Measurements from ENCODE around the gene MGARP.
"Not testable (repeated sequence)": the region's sequence is repeated elsewhere in the genome, so short reads cannot be mapped to it uniquely, and the experiment has no call there.

Gene MGARP

DNA sequence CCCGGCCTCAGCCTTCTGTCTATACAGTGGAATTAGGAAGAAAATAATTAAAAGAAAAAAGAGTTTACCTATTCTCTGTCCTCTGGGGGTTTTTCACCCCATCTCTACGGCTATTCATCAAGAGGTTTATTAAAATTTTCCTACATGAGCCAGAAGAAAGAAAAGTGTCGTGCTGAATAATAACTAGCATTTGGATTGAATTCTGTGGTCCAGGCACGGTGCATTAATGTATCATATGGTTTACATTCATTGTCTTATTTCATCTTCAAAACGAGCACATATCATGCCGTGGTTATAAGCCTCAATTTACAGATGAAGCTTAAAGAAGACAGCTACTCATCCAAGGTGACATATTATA is 15.9 kb upstream of the MGARP start:
- DNase-seq (ENCODE audit: low read depth in 2 of 2, low spot score in 1 of 2), result no peak

DNA sequence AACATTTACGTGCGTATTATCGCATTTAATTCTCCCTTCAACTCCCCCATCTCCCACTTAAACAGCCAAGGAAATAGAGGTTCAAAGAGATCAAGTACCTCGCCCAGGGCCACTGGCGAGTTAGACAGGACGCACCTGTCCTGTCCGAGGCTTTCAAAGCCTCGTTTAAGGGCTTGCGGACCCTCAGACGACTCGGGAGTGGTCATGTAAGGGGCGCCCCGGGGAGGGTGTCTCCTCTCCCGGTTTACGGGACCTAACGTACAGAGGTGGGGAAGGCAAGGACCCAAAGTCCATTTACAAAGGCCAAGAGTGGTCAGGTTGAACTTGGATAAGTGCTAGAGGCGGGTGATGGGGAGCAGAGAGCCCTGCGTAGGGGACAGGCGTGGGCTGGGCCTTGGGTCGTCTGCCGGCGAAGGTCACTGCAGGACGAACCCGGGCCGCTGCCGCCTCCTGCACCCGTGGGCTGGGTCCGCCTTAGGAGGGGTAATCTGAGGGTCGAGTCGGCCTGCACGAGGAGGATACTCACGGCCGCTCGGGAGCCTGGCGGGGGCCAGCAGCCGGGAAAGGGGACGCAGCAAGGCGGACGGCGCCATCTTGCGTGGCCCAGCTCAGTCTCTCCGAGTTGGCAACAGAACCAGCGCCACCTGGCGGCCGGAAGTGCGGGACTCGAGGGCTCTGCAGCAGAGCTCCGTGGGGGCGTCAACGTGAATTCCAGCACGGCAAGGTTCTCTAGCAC is 15.3 kb upstream of the MGARP start:
- peak; percentile 93 to 99 for DNase-seq (ENCODE audit: low read depth in 2 of 2, low spot score in 1 of 2)

DNA sequence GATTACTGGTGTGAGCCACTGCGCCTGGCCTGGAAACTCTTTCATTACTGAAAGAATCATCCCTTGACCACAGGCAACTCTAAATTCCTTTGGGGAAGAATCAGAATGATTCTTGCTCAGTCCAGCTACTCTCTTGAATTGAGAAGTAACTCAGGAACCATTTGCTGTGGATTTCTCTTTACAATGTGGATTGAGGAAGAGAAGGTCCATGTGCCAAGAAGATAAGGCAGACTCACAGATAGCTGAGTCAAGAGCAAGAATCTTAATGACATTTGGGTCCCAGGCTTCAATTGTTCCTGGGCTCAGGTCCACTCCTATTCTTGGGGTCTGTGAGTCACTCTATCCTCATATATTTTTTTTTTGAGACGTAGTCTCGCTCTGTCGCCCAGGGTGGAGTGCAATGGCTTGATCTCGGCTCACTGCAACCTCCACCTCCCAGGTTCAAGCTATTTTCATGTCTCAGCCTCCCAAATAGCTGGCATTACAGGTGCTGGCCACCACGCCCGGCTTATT is 6.2 kb upstream of the MGARP start:
- DNase-seq (ENCODE audit: low read depth in 2 of 2, low spot score in 1 of 2), result no peak

DNA sequence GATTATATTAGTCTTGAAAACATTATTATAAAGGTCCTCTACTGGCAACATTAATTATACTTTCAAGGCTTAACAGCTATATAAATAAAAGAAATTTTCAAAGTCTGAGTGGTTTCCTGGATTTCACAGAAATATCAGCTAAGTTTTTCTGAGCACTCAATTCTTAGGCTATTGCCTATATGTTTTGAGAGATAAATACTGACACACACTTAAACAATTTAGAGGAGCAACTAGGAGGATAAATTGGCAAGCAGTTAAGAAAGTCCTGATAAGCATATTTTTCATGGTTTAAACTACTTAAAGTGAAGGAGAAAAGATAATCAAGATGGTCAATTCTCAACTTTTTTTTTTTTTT is 2.7 kb upstream of the MGARP start:
- no peak for DNase-seq (ENCODE audit: low read depth in 2 of 2, low spot score in 1 of 2)

DNA sequence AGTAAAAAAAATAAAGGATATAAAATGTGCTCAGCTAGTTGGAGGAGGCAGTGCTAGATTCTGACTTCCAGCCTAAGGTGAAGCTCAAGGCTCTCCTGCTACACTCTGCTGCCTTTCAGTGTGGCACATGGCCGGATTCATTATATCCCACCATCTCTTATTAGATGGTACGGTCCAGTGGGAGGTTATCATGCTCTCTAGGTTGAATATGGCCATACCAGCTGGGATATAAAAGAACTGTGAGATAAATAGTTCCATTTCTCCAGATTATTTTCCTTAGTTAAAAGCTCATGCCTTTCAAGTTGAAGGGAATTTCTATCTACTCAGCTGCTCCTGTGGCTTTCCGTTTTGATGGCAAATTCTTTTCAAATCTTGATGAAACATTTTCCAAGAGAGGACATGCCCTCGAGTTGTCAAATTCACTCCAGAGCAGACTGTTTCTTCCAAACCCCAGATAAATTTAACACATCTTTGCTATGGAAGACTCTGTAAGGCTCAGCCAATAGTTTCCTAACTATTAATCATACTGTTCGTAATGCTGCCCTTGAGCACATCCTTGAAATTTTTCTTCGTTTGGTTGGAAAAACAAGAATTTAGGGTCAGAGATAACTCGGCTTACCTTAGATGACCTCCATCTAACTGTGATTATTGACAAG is 2.2 kb upstream of the MGARP start:
- DNase-seq (ENCODE audit: low read depth in 2 of 2, low spot score in 1 of 2), result no peak

DNA sequence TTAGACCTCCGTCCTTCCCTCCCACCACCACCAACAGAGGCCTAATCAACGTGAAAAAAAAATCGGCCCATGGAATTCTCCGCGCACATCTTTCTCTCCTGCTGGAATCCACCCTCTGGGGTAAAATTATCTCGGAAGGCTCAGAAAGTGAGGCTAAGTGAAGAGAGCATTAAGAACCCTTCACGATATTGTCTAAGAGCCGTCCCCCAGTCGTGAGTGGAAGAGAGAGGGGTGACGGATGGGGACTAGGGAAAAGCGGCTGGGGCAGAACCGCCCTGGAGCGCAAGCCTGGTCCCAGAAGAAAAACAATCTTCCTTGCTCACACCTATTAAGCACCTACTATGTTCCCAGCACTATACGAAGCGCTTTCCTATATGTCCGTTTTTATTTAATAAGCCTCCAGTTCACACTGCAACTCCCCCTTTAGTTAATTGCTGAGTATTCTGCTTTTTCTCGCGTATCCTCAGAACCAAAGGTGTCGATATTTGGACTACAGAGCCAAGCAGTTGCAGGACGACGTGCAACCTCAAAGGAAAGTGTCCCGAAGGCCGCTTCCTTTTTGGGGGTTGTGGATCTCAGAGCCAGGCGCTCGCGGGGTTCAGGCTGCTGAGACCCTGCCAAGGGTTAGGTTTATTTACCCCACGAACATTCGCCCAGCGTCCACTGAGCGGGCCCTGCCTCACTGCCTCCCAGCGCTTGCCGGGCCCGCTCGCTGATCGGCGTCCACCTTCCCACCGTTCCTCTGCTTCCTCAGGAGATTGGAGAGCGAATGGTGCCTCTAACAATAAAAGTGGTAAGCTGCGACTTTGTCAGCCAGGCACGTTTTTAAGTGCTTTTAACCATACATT is 889 bp downstream of the MGARP start:
- no peak for DNase-seq (ENCODE audit: low read depth in 2 of 2, low spot score in 1 of 2)

DNA sequence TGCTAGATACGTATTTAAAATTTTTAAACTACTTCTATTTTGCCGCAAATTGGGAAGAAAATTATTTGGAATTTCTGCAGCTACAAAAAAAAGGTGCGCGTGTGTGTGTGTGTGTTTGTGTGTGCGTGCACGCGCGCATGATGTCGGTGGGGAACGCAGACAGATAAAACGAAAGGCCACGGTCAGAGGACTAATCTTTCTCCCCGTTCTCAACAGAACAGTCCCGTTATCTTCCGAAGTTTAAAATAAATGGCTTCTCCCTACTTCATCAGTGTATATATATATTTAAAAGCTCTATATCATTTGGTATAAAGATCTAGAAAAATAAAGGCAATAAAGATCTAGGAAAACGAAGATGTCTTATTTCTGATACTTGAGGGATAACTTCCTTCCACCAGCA is 1.5 kb downstream of the MGARP start:
- DNase-seq (ENCODE audit: low read depth in 2 of 2, low spot score in 1 of 2), result no peak

DNA sequence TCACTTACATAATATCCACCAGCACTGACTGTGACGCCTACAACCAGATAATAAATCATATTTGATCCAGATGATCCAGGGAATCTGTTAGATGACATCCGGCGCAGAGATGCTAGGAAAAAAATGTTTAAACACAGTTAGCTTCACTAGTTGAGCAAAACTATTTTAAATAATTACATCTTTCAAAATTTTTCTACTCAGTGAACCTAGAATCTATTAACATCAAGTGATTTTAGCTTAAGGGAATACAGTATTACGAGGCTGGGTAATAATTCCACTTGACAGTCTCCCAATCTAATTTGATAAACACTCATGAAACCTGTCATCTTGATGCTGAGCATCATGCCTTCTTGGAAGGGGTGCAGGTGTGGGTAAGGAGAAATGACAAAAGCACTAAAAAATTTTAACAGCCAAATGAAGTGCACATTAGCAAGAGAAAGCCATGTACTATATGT is 4.7 kb downstream of the MGARP start:
- no peak for DNase-seq (ENCODE audit: low read depth in 2 of 2, low spot score in 1 of 2)

DNA sequence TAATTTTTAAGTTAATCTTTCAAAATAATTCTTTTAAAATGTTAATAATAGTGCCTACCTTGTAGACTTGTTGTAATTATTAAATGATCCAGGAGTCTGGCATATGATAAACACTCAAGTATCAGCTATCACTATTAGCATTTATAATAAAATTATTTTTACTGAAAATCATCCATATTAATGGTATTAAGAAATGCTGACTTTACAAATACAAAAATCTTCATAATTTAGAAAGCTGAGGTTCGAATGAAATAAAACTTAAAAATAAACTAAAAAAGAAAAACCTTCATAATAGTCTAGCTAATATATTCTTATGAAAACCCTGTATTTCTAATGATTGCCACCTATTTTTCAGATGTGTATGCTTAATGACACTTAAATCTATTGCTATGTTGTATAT is 5.2 kb downstream of the MGARP start:
- no peak for DNase-seq (ENCODE audit: low read depth in 2 of 2, low spot score in 1 of 2)

DNA sequence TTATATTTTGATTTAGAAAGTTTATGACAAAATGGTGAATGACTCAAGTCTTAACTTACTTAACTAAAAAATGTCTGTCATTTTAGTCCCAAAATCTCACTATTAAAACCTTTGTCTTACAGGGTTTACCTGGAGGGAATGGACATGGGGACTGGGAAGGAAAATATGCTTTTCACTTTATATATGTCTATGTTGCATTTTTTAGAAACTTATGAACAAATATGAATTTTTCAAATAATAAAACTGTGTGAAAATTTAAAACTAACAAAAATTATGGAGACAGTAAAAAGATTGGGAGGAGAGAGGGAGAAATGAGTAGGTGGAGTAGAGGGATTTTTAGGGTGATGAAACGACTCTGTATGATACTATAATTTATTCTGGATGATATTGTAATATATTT is 6.2 kb downstream of the MGARP start:
- DNase-seq (ENCODE audit: low read depth in 2 of 2, low spot score in 1 of 2), result no peak

DNA sequence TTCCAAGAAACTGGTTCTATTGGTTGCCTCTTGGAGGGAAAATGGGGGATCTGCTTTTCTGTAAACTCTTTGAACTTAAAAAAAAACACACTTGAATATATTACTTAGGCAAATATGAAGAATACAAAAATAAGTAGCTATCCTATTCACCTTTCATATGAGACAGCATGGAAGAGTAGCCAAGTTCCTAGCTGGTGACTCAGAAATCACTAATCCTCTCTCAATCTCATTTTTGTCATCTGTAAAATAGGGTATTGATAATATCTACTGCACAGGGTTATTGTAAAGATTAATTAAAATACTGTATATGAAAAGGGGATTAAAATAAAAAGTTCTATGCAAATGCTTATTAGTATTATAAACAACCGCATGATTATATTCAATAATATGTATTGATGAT is 12.7 kb downstream of the MGARP start:
- DNase-seq (ENCODE audit: low read depth in 2 of 2, low spot score in 1 of 2), result no peak

DNA sequence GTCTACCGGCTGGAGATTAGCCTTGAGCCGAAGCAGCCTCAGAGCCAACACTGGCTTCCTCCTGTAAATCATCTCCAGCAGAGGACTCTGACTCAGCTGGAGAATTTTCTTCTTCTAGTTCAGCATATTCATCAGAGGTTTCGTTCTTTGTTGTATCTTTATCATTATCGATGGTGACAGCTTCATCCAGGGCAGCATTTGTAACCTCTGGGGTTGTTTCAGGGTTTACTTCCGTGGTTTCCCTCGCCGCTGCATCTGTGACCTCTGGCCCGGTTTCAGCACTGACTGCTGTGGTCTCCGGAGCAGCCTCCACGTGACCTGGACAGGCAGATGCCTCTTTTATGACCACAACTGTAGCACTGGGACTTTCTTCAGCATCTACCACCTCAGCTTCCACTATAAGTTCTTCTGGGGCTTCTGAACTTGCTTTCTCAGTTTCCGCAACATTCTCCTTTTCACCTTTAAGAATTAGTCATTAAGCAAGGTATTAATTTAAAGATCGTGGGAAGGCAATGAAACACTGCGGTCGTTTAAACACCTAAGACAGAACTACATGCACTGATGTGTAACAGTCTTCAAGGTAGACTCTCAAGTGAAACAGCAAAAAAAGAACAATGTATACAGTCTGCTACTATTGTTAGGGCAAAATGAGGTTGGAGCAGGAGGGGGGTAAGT is 13.3 kb downstream of the MGARP start:
- peak; percentile 17 to 44 for DNase-seq (ENCODE audit: low read depth in 2 of 2, low spot score in 1 of 2)

DNA sequence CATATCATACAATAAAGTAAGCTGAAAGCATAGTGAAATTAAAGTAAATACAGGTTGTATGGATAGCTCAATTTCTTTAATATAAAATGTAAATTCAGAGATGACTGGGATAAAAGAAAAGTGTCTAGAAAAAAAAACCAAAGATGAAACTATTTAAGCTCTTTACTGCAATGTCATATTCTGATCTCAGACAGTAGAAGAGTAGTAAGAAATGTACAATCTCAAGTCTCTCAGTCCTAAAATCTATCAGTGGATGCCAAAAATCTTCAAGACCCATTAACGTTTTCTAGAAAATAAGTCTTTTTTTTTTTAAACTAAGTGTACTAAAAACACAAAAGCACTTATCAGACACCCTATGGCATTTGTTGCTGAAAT is 13.8 kb downstream of the MGARP start:
- DNase-seq (ENCODE audit: low read depth in 2 of 2, low spot score in 1 of 2), result no peak

DNA sequence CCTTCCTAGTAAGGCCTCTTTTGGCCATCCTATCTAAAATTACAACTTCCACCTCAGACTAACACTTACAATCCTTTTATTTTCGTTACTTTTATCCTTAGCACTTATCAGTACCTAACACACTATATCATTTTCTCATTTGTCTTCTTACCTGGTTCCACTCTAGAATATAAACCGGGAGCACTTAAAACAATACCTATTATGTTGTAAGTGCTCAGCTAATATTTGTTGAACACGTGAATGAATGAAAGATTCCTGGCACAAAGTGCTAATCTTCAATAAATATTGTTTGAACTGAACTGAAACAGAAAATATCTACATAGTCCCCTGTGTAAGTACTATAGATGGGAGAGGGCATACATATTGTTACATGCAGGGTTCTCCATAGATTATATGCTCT is 14.4 kb downstream of the MGARP start:
- no peak for DNase-seq (ENCODE audit: low read depth in 2 of 2, low spot score in 1 of 2)

DNA sequence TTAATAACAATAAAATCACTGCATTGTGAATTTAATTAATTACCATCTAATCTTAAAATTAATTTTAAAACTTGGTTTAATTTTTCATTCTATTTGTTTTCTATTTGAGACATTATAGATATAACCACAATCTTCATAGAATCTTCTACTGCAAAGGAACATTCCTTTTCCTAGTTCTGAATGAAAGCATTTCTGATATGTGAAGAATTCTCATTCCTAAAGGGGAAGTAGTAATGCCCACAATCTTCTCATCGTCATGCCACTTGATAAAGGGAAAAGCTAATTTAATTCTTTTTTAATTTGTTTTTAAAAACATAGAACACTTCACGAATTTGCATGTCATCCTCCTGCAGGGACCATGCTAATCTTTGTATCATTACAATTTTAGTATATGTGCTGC is 23.7 kb downstream of the MGARP start:
- no peak for DNase-seq (ENCODE audit: low read depth in 2 of 2, low spot score in 1 of 2)

DNA sequence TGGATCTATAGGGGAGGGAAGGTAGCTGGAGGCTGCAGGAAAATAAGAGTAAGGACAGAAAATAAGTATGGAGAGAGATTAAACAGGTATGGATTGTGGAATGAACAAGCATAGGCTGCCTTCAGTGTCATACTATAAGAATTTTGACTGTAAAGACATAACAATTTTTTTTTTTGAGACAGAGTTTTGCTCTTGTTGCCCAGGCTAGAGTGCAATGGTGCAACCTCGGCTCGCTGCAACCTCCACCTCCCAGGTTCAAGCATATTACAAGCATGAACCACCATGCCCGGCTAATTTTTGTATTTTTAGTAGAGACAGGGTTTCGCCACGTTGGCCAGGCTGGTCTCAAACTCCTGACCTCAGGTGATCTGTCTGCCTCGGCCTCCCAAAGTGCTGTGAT is 24.4 kb downstream of the MGARP start:
- DNase-seq (ENCODE audit: low read depth in 2 of 2, low spot score in 1 of 2), result not testable (repeated sequence)

DNA sequence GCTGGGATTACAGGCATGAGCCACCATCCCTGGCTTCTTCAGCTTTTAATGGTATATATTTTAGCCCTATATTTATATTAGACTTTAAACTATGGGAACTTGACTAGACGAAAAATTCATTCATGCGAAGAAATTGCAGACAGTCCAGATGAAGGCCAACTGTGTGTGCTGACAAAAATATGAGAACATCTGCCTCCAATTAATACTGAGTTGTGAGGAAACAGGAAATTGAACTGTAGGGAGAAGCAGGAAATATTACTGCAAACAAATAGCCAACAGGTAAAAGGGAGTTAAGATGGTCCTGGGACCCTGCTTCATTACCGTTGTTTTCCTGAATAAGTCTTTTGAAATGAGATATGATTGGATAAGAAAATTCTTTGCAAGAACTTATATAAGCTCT is 26.3 kb downstream of the MGARP start:
- DNase-seq (ENCODE audit: low read depth in 2 of 2, low spot score in 1 of 2), result no peak

DNA sequence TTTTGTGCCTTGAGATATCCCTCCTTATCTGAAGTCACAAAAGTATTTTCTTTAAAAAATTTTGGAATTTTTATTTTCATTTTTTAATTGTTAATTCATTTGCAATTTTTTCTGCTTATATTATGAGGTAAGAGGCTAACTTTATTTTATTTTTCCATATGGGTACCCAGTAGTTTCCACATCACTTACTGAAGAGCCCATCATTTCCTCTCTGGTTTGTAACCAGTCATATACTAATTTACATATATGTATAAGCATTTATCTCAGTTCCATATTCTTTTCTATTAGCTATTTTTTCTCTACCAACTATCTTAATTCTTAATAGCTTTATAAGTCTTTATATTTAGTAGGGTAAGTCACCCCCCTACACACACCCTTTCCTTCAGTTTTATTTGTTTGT is 27.0 kb downstream of the MGARP start:
- no peak for DNase-seq (ENCODE audit: low read depth in 2 of 2, low spot score in 1 of 2)

DNA sequence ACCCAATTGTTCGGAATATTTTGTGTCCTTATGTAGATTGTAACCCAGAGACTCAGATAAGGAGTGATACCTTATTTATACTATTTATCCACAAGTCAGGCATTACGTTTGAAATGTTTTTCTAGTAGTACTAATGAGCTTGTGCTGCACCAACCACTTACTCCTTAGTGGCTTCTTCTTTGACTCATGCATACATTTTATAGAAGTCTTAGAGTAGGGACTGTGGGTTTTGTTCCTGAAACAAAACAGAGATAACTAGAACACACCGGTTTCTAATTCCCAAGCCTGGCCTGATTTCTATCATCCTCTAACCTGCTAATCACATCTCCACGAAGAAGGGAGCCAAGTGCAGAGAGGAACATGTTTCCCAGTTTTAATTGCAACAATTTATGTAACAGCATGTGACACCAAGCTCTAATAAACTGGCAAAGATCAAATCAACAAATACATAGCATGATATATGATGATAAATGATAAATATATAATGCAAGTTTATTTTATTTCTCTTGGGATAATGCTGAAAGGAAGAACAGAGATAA is 32.3 kb downstream of the MGARP start:
- no peak for DNase-seq (ENCODE audit: low read depth in 2 of 2, low spot score in 1 of 2)

DNA sequence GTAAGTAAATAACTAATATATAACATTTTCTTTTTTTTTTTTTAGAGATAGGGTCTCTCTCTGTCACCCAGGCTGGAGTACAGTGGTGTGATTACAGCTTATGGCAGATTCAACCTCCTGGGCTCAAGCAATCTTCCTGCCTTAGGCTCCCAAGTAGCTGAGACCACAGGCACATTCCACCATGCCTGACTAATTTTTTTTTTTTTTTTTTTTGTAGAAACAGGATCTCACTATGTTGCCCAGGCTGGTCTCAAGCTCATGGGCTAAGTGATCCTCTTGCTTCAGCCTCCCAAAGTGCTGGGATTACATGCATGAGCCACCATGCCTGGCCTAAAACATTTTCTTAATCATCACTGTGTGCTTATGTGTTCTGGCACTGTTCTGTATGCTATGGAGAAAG is 32.8 kb downstream of the MGARP start:
- DNase-seq (ENCODE audit: low read depth in 2 of 2, low spot score in 1 of 2), result no peak

DNA sequence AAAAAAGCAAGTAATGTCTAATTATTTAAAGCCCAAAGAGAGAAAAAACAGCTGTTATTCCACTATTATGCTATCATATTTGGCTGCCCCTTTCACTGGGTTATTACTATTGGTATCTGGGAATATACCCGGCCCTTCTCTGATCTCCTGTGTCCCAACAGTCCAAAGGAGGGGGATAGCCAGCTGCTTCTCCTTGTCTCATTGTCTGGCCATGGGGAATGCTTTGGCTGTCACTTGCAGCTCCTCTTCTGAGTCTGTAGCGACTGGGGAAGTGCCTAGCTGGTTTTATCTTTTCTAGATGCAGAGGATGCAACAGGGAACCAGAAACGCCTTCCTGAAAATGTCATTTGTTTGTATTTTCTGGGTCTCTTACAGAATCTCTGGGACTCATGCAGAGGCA is 33.9 kb downstream of the MGARP start:
- no peak for DNase-seq (ENCODE audit: low read depth in 2 of 2, low spot score in 1 of 2)

All from stimulated activated CD8-positive, alpha-beta memory T cell treated with anti-CD3 and anti-CD28 coated beads, Interleukin-4, amount 100 ng/mL, for 4 hours (primary cell).